ENCODE results near the gene DNASE1L3. TPM values are rescaled to one million over a fixed set of nuclear protein-coding genes. Genes with fewer than 3 reads are reported as not detected.

DNASE1L3 gene
- total RNA-seq, 1 experiment from 2014 or later = 0.36 TPM

DNA sequence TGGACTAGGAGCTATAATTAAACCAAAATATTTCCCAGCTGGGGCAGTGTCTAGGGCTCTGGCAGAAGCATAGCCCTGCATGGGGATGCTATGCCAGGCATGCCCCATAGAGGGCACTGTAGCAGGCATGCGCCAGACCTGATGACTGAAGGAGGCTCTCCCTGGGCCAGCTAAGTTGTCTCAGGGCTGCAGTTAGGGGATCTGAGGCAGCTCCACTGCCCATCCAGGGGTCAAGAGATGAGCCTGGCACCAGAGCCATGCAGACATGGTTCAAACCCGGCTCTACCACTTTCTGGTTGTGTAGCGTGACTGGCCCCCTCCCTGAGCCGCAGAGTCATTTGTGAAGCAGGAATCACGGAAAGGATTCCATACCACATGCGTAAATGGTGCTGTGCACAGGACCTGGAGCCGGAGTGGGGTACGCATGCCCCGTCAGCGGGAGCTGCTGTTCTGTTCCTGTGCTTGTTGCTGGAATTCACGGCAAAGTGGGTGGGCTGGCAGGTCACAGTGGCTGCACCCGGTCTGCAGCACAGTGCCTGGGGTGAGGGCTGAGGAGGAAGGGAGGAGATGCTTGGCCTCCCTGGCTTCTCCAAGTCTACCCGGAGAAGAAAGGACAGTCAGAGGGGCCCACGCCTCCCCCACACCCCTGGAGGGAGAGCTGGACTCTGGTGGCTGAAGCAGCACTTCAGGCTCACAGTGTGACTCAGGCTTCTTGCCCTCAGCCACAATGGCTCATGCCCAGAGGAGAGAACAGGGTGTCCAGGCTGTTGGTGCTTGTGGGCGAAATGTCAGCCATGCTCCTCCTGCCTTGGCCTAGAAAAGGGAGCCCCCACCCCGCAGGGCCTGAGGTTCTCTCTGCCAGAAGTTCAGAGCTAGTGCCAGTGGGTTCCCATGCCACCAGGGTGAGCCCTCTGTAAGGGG is 43.1 kb downstream of the DNASE1L3 start:
- Histone ChIP-seq H3K9ac (ENCODE audit: low read length) (no peak overlapping the region), H3K4me2 (ENCODE audit: low read length) (no peak overlapping the region), H3K4me3 (ENCODE audit: low read length) (no peak overlapping the region), H3K9me2 (replicated peaks; ENCODE audit: low read length) (no peaks in the 10 kb centered on the region), H3K27ac (ENCODE audit: low read length) (no peak overlapping the region), H3K27me3 (ENCODE audit: low read length) (no peaks in the 10 kb centered on the region), H3K9me3 (ENCODE audit: low read length) (no peaks in the 10 kb centered on the region), H3K4me1 (ENCODE audit: insufficient read depth, low read length) (peaks cover 27% of the 10 kb centered on the region), H4K20me1 (ENCODE audit: low read length) (no peaks in the 10 kb centered on the region), H2AFZ (ENCODE audit: low read length) (no peak overlapping the region), H3F3A (ENCODE audit: low read length, unreplicated experiment) (peaks cover 3% of the 10 kb centered on the region), H3K79me2 (ENCODE audit: low read length) (0 out of 2 replicates have a peak, but pooled peaks cover 4% of the 10 kb centered on the region), H3K36me3 (ENCODE audit: low read depth, low read length) (peaks cover 88% of the 10 kb centered on the region)
- POLR2A ChIA-PET (ENCODE audit: unreplicated experiment) = no interaction called here
- intact Hi-C loops (cut with micrococcal nuclease) = loop anchor here (10.0 kb wide), 1 partner anchor 193 kb away; no protein-coding TSS in a partner anchor
- ATAC-seq = peak; percentile 29
- CTCF ChIA-PET = interaction anchor here (1.4 kb wide), 1 partner anchor 9 kb away, joined by 3 read pairs; no protein-coding TSS in a partner anchor
- BruUV-seq (replicated peaks) = no TSS peak
- DNase-seq = peak; percentile 76
- no peak for TF ChIP-seq EZH2phosphoT487 (IDR thresholded peaks at IDR 0.05; ENCODE audit: borderline replicate concordance, low read length)
- no peak for TF ChIP-seq EZH2 (IDR thresholded peaks at IDR 0.05; ENCODE audit: low read length, unreplicated experiment)
- TF ChIP-seq CTCF (conservative IDR thresholded peaks at IDR 0.05; ENCODE audit: low read depth, low read length) = peak; percentile 93

DNA sequence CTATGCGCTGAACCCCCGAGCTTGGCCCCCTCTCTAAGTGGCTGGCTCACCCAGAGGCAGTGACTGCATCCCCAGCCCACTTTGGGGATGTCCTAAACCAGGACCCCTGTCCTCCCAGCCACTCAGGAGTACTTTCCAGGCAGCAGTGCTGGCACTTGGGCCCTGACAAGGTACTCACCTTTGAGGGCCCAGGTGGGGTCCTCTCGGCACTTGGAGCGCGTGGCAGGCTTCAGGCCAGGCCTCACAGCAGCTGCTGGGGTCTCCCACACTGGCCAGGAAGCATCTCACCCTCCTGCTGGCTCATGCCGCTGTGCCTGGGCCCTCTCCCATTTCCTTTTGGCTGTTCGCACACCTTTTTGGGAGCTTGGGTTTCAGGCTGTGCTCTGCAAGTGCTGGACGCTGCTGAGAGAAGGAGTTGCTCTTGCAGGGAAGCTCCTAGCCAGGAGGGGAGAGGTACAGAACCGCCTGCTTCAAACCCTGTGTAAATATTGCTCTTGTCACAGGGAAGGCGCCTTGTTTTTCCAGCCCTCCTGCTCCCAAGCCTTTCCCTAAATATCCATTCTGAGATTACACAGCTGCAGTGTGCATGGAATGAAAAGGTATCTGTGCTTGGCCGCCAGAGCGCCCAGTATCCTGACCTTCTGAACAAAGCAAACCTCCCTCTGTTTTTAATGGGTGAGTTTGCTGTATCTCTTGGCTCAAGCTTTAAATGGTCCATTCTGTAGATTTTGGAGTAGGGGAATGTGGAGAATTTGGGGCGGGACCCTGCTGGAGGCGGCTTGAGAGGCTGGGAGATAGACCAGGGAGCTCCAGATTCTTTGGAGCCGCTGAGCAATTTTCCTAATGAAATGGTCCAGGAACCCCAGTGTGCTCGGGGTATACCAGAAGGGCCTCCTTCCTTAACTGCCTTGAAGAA is 45.6 kb downstream of the DNASE1L3 start:
- Histone ChIP-seq H3K27me3 (ENCODE audit: low read length) (no peaks in the 10 kb centered on the region), H3K9me2 (replicated peaks; ENCODE audit: low read length) (no peaks in the 10 kb centered on the region), H3K79me2 (ENCODE audit: low read length) (0 out of 2 replicates have a peak, but pooled peaks cover 11% of the 10 kb centered on the region), H4K20me1 (ENCODE audit: low read length) (no peaks in the 10 kb centered on the region), H2AFZ (ENCODE audit: low read length) (no peak overlapping the region), H3K27ac (ENCODE audit: low read length) (peak overlapping the region; percentile 92), H3F3A (ENCODE audit: low read length, unreplicated experiment) (peaks cover 3% of the 10 kb centered on the region), H3K4me2 (ENCODE audit: low read length) (no peak overlapping the region), H3K36me3 (ENCODE audit: low read depth, low read length) (peaks cover 93% of the 10 kb centered on the region), H3K4me3 (ENCODE audit: low read length) (no peak overlapping the region), H3K9me3 (ENCODE audit: low read length) (no peaks in the 10 kb centered on the region), H3K4me1 (ENCODE audit: insufficient read depth, low read length) (peaks cover 50% of the 10 kb centered on the region), H3K9ac (ENCODE audit: low read length) (peak overlapping the region; percentile 39)
- TF ChIP-seq EZH2 (IDR thresholded peaks at IDR 0.05; ENCODE audit: low read length, unreplicated experiment) (no peak), CTCF (conservative IDR thresholded peaks at IDR 0.05; ENCODE audit: low read depth, low read length) (no peak), EZH2phosphoT487 (IDR thresholded peaks at IDR 0.05; ENCODE audit: borderline replicate concordance, low read length) (no peak)
- intact Hi-C loops (cut with micrococcal nuclease) = loop anchor here (5.0 to 10.0 kb wide), 2 partner anchors 158 to 190 kb away; partner anchors contain the start of gene FLNB
- ATAC-seq (no peak), DNase-seq (no peak)
- CTCF ChIA-PET = interaction anchor here (0.6 to 0.7 kb wide), 2 partner anchors 12 to 214 kb away, joined by 3 to 4 read pairs; no protein-coding TSS in a partner anchor
- POLR2A ChIA-PET (ENCODE audit: unreplicated experiment) = no interaction called here
- no TSS peak for BruUV-seq (replicated peaks)

Measured in PC-3 (cell line).